GM19467 (cell line): ENCODE results near the gene OVCA2.

Experiments used
- ATAC-seq: cut with Tn5 transposase; IDR thresholded peaks from one replicate; pipeline ENCODE4 v1.9.1; 2021; ENCODE audit warnings: mild to moderate bottlenecking, moderate library complexity; ENCODE audit not compliant: unreplicated experiment

Gene OVCA2

GRCh38 chr17:2051933-2052559 lies 10.2 kb downstream of the OVCA2 start:
- ATAC-seq: no peak

GRCh38 chr17:2053380-2054261 lies 11.8 kb downstream of the OVCA2 start:
- no peak for ATAC-seq

DNA sequence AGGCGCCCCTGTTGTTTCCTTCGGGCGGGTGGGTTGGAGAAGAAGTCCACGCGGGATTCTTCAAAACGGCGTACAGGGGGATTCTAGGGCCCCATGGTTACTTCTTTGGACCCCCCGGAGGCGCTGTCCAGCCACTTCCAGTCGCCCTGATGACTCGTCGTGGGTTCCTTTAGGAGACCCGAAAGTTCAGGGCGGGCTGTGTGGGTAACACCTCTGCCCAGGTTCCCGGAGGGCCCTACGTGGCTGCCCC lies 12.4 kb downstream of the OVCA2 start:
- ATAC-seq: no peak

GRCh38 chr17:2054512-2055291 lies 12.9 kb downstream of the OVCA2 start, which contains the start of gene HIC1:
Gene HIC1, plus strand, starts transcription at chr17:2055103. Its CDS starts 1,588 bp downstream, at chr17:2056691.
- peak; percentile 38 for ATAC-seq

GRCh38 chr17:2055292-2056205 lies 13.7 kb downstream of the OVCA2 start:
- no peak for ATAC-seq

DNA sequence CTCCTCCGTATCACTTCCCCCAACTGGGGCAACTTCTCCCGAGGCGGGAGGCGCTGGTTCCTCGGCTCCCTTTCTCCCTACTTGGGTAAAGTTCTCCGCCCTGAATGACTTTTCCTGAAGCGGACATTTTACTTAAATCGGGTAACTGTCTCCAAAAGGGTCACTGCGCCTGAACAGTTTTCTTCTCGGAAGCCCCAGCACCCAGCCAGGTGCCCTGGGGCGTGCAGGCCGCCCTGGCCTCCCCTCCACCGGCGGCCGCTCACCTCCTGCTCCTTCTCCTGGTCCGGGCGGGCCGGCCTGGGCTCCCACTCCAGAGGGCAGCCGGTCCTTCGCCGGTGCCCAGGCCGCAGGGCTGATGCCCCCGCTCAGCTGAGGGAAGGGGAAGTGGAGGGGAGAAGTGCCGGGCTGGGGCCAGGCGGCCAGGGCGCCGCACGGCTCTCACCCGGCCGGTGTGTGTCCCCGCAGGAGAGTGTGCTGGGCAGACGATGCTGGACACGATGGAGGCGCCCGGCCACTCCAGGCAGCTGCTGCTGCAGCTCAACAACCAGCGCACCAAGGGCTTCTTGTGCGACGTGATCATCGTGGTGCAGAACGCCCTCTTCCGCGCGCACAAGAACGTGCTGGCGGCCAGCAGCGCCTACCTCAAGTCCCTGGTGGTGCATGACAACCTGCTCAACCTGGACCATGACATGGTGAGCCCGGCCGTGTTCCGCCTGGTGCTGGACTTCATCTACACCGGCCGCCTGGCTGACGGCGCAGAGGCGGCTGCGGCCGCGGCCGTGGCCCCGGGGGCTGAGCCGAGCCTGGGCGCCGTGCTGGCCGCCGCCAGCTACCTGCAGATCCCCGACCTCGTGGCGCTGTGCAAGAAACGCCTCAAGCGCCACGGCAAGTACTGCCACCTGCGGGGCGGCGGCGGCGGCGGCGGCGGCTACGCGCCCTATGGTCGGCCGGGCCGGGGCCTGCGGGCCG lies 14.7 kb downstream of the OVCA2 start:
- ATAC-seq: no peak

DNA sequence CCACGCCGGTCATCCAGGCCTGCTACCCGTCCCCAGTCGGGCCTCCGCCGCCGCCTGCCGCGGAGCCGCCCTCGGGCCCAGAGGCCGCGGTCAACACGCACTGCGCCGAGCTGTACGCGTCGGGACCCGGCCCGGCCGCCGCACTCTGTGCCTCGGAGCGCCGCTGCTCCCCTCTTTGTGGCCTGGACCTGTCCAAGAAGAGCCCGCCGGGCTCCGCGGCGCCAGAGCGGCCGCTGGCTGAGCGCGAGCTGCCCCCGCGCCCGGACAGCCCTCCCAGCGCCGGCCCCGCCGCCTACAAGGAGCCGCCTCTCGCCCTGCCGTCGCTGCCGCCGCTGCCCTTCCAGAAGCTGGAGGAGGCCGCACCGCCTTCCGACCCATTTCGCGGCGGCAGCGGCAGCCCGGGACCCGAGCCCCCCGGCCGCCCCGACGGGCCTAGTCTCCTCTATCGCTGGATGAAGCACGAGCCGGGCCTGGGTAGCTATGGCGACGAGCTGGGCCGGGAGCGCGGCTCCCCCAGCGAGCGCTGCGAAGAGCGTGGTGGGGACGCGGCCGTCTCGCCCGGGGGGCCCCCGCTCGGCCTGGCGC lies 15.4 kb downstream of the OVCA2 start:
- no peak for ATAC-seq

DNA sequence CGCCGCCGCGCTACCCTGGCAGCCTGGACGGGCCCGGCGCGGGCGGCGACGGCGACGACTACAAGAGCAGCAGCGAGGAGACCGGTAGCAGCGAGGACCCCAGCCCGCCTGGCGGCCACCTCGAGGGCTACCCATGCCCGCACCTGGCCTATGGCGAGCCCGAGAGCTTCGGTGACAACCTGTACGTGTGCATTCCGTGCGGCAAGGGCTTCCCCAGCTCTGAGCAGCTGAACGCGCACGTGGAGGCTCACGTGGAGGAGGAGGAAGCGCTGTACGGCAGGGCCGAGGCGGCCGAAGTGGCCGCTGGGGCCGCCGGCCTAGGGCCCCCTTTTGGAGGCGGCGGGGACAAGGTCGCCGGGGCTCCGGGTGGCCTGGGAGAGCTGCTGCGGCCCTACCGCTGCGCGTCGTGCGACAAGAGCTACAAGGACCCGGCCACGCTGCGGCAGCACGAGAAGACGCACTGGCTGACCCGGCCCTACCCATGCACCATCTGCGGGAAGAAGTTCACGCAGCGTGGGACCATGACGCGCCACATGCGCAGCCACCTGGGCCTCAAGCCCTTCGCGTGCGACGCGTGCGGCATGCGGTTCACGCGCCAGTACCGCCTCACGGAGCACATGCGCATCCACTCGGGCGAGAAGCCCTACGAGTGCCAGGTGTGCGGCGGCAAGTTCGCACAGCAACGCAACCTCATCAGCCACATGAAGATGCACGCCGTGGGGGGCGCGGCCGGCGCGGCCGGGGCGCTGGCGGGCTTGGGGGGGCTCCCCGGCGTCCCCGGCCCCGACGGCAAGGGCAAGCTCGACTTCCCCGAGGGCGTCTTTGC lies 16.2 kb downstream of the OVCA2 start:
- ATAC-seq: no peak

GRCh38 chr17:2058586-2059546 lies 17.0 kb downstream of the OVCA2 start:
- no peak for ATAC-seq

GRCh38 chr17:2059547-2060384 lies 17.9 kb downstream of the OVCA2 start:
- ATAC-seq: no peak

DNA sequence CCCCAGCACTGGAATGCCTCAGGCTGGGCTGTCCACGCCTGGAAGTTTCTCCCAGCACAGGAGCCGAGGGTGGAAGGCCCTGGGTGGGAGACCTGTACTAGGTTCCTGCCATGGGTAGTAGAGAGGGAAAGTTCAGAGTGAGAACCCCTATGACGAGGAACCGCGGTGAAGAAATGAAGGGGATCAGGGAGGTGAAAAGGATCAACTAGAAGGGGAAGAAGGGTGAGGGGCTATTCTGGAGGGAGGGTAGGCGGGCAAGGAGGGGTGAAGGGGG lies 18.5 kb downstream of the OVCA2 start:
- ATAC-seq: no peak

GRCh38 chr17:2060681-2061440 lies 19.0 kb downstream of the OVCA2 start:
- no peak for ATAC-seq

DNA sequence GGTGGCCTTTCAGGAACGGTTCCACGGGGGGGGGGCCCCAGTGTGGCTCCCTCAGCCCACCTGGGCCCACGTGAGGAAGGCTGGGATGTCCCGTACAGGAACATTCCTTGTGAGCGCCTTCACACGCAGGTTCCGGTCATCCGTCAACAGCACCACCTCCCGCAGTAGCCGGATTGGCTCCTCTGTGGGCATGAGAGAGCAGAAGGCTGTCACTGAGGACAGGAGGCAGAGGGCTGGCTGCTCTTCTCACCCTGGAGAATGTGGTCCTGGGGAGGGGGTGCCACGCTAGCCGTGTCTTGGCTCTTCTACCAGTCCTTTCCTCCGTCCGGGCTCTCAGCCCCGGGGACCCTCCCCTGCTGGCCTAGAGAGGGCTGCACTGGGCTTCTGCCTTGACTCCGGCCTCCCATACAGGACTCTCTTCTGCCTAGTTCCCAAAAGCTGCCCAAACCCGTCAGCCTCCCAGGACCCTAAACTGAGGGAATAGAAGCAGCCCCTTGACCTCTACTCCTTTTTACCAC lies 19.7 kb downstream of the OVCA2 start:
- no peak for ATAC-seq

GRCh38 chr17:2062571-2063183 lies 20.9 kb downstream of the OVCA2 start:
- no peak for ATAC-seq
